Mesenchymal stem cell (in vitro differentiated cells and primary cell): ENCODE data around the gene NIPA2.

ENCODE experiments used
- DNase-seq: peaks from one replicate; pipeline ENCODE4 v3.0.0-alpha.2; 2013
- H2AFZ ChIP-seq: one replicate; pipeline ENCODE4 v1.6.1; 2013; ENCODE audit warnings: low read depth, mild to moderate bottlenecking, control low read depth, inconsistent platforms, low read length, moderate library complexity
- H2AK5ac ChIP-seq: 2 replicates; pipeline ENCODE4 v1.6.1; 2013; ENCODE audit warnings: low read length, moderate library complexity, mild to moderate bottlenecking, inconsistent platforms; ENCODE audit not compliant: severe bottlenecking
- H2BK120ac ChIP-seq: one replicate; pipeline ENCODE4 v1.6.1; 2013; ENCODE audit warnings: low read depth, mild to moderate bottlenecking, inconsistent platforms, low read length, moderate library complexity
- H2BK12ac ChIP-seq, 2 experiments: one replicate each; pipeline ENCODE4 v1.6.1; 2013; ENCODE audit warnings: inconsistent platforms in 2 of 2, low read length in 2 of 2, mild to moderate bottlenecking in 2 of 2, moderate library complexity in 2 of 2, control low read depth in 1 of 2
- H2BK15ac ChIP-seq: one replicate; pipeline ENCODE4 v1.6.1; 2013; ENCODE audit warnings: mild to moderate bottlenecking, low read depth, inconsistent platforms; ENCODE audit not compliant: poor library complexity, severe bottlenecking
- H2BK5ac ChIP-seq: 2 replicates; pipeline ENCODE4 v1.6.1; 2013; ENCODE audit warnings: low read depth, mild to moderate bottlenecking, low read length, control low read depth, inconsistent platforms; ENCODE audit not compliant: poor library complexity, severe bottlenecking
- H3K14ac ChIP-seq, 2 experiments: one replicate each; pipeline ENCODE4 v1.6.1; 2013; ENCODE audit warnings: inconsistent platforms in 2 of 2, low read length in 2 of 2, control low read depth in 1 of 2, mild to moderate bottlenecking in 1 of 2, moderate library complexity in 1 of 2
- H3K18ac ChIP-seq, 2 experiments: one replicate each; pipeline ENCODE4 v1.6.1; 2013; ENCODE audit warnings: inconsistent platforms in 2 of 2, low read length in 2 of 2, control low read depth in 1 of 2, low read depth in 1 of 2, mild to moderate bottlenecking in 1 of 2
- H3K23ac ChIP-seq, 2 experiments: one replicate each; pipeline ENCODE4 v1.6.1; 2013; ENCODE audit warnings: inconsistent platforms in 2 of 2, low read length in 2 of 2, mild to moderate bottlenecking in 2 of 2, moderate library complexity in 2 of 2, control low read depth in 1 of 2
- H3K27ac ChIP-seq: 2 replicates; pipeline ENCODE4 v1.5.1; 2013; ENCODE audit warnings: mild to moderate bottlenecking, moderate library complexity, low read length, control low read depth, inconsistent platforms; ENCODE audit not compliant: poor library complexity, severe bottlenecking
- H3K27me3 ChIP-seq, 2 experiments: 2 replicates each; pipeline versions ENCODE4 v1.6.1 to v1.7.0; 2013; ENCODE audit warnings: low read length in 2 of 2, mild to moderate bottlenecking in 2 of 2, moderate library complexity in 2 of 2, control low read depth in 1 of 2, inconsistent platforms in 1 of 2; ENCODE audit not compliant: control insufficient read depth in 1 of 2, insufficient read depth in 1 of 2
- H3K36me3 ChIP-seq, 2 experiments: 2 replicates each; pipeline versions ENCODE4 v1.6.1 to v1.7.0; 2013; ENCODE audit warnings: low read length in 2 of 2, control low read depth in 1 of 2, inconsistent platforms in 1 of 2, low read depth in 1 of 2, mild to moderate bottlenecking in 1 of 2; ENCODE audit not compliant: insufficient read depth in 2 of 2, control insufficient read depth in 1 of 2
- H3K4ac ChIP-seq, 2 experiments: one replicate each; pipeline ENCODE4 v1.6.1; 2013; ENCODE audit warnings: inconsistent platforms in 2 of 2, low read length in 2 of 2, mild to moderate bottlenecking in 2 of 2, moderate library complexity in 2 of 2, control low read depth in 1 of 2, low read depth in 1 of 2
- H3K4me1 ChIP-seq: 2 replicates; pipeline ENCODE4 v1.6.1; 2013; ENCODE audit warnings: low read depth, low read length, control low read depth; ENCODE audit not compliant: control insufficient read depth, insufficient read depth
- H3K4me2 ChIP-seq: 2 replicates; pipeline ENCODE4 v1.6.1; 2013; ENCODE audit warnings: low read length, mild to moderate bottlenecking, inconsistent platforms; ENCODE audit not compliant: poor library complexity, severe bottlenecking
- H3K4me3 ChIP-seq, 2 experiments: 2 replicates each; pipeline versions ENCODE4 v1.5.1 to v1.7.0; 2013; ENCODE audit warnings: low read length in 2 of 2, mild to moderate bottlenecking in 2 of 2, control low read depth in 1 of 2, low read depth in 1 of 2; ENCODE audit not compliant: insufficient read depth in 1 of 2
- H3K79me1 ChIP-seq: replicated peaks from 2 replicates; pipeline ENCODE4 v1.6.1; 2013; ENCODE audit warnings: mild to moderate bottlenecking, control low read depth, low read length, inconsistent platforms; ENCODE audit not compliant: poor library complexity, severe bottlenecking
- H3K9ac ChIP-seq: 2 replicates; pipeline ENCODE4 v1.7.0; 2013; ENCODE audit warnings: mild to moderate bottlenecking, low read length, moderate library complexity
- H3K9me3 ChIP-seq: 2 replicates; pipeline ENCODE4 v1.7.0; 2013; ENCODE audit warnings: mild to moderate bottlenecking, low read length; ENCODE audit not compliant: control insufficient read depth
- H4K8ac ChIP-seq: one replicate; pipeline ENCODE4 v1.6.1; 2013; ENCODE audit warnings: inconsistent platforms, mild to moderate bottlenecking, low read length, moderate library complexity
- H4K91ac ChIP-seq: one replicate; pipeline ENCODE4 v1.6.1; 2013; ENCODE audit warnings: mild to moderate bottlenecking, low read length, inconsistent platforms
- WGBS: methylation state at CpG from one replicate; pipeline ENCODE4 v1.1.7; 2013; ENCODE audit warnings: mixed read lengths; 5-methylcytosine and 5-hydroxymethylcytosine counted together

Gene NIPA2

DNA sequence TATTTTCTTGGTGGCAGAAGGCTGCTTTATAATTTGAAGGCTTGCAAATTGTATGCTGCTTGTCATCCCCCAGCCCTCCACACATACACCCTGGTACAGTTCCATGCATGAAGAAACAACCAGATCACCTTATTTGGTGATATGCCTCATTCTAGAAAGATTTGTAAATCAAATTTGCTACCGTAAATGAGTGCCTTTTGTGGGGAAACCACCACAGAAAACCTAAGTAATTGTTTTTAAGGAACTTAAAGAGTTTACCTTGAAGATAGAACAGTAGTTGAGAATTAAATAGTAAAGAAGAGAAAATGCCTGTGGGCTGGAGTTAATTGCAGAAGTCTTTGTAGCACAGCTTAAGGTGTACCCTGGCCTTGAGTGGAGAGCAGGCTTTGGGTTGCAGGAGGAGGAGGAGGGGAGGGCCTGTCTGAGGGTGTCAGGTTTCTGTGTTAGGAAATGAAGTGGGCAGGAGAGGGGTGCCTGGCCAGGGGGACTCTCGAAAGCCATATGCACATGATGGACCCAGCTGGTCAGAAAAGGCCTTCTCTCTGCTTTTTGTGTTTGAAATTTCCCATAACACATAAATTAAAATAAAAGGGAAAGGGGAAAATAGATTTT is 6.9 kb downstream of the NIPA2 start:
- Histone ChIP-seq H3K4ac (no peak overlapping the region), H3K27ac (peak overlapping the region; percentile 45), H3K4me2 (no peak overlapping the region), H3K4me3 (no peak overlapping the region), H3K23ac (no peak overlapping the region), H3K14ac (no peak overlapping the region), H3K18ac (no peak overlapping the region), H3K9ac (peak overlapping the region; percentile 19), H2BK5ac (no peak overlapping the region), H4K91ac (no peak overlapping the region), H2AK5ac (no peak overlapping the region), H3K36me3 (peaks cover 18 to 57% of the 10 kb centered on the region in 2 experiments), H4K8ac (no peak overlapping the region), H3K79me1 (peaks cover 2% of the 10 kb centered on the region), H3K9me3 (no peaks in the 10 kb centered on the region), H2BK15ac (no peak overlapping the region), H2BK120ac (no peak overlapping the region), H2BK12ac (no peak overlapping the region), H3K27me3 (no peaks in the 10 kb centered on the region), H2AFZ (no peak overlapping the region), H3K4me1 (peaks cover 11% of the 10 kb centered on the region)
- WGBS, result 78% methylated on average over 1 of the region's 2 CpGs
- DNase-seq, result no peak

DNA sequence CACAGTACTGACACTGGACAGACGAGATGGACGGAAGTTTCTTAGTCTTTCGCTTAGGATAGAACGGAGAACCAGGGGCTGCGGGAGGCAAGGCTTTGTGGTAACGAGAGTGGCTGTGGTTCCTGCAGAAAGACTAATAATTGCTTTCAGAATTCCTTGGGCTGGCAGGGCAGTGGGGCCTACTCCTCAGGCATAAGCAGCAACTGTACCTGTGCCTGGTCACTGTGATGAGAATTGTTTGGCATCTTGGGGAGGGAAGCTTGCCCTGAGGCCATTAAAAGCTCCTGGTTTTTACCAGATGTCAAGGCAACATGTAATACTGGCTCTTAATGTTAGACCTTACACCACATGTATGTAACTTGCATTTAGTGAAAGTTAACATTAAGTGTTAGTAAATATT is 7.6 kb downstream of the NIPA2 start:
- Histone ChIP-seq H3K14ac (no peak overlapping the region), H2AK5ac (no peak overlapping the region), H2BK15ac (no peak overlapping the region), H2BK120ac (no peak overlapping the region), H4K91ac (no peak overlapping the region), H3K4ac (no peak overlapping the region), H4K8ac (no peak overlapping the region), H3K9me3 (no peaks in the 10 kb centered on the region), H3K18ac (no peak overlapping the region), H3K27ac (no peak overlapping the region), H3K36me3 (peaks cover 18 to 60% of the 10 kb centered on the region in 2 experiments), H3K4me1 (peaks cover 11% of the 10 kb centered on the region), H3K23ac (no peak overlapping the region), H2BK12ac (no peak overlapping the region), H3K27me3 (no peaks in the 10 kb centered on the region), H2BK5ac (no peak overlapping the region), H2AFZ (no peak overlapping the region), H3K79me1 (peaks cover 2% of the 10 kb centered on the region), H3K4me2 (no peak overlapping the region), H3K4me3 (no peak overlapping the region), H3K9ac (no peak overlapping the region)
- DNase-seq, result no peak
- 95% methylated on average over 6 of the region's 6 CpGs for WGBS

DNA sequence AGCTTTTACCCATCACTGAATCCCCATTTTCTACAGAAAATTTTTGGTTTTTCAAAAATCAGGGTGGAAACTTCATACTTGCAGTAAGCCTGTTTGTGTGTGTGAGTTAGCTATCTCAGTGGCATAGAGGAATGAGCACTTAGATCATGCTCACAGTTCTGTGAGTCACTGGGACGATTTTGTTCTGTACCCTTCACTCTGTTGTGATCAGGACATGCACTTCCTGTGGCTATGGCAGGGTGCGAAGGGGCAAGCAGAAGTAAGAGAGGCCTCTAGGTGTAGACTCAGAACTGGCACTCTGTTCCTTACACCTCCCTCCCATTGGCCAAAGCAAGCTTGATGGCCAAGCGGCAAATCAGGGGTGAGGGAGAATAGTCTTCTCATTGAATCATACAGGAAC is 11.6 kb downstream of the NIPA2 start:
- H3K4me2 ChIP-seq, result no peak overlapping the region
- no peak overlapping the region for H2BK5ac ChIP-seq
- H3K18ac ChIP-seq, result no peak overlapping the region
- WGBS, result 80% methylated on average over 3 of the region's 3 CpGs
- DNase-seq, result peak; percentile 35
- no peak overlapping the region for H2BK12ac ChIP-seq
- H3K27me3 ChIP-seq, result no peaks in the 10 kb centered on the region
- no peak overlapping the region for H3K27ac ChIP-seq
- peaks cover 26 to 65% of the 10 kb centered on the region in 2 experiments for H3K36me3 ChIP-seq
- H3K4me3 ChIP-seq, result no peak overlapping the region
- H3K9me3 ChIP-seq, result no peaks in the 10 kb centered on the region
- no peak overlapping the region for H4K8ac ChIP-seq
- H2BK15ac ChIP-seq, result no peak overlapping the region
- no peak overlapping the region for H3K14ac ChIP-seq
- no peak overlapping the region for H3K23ac ChIP-seq
- H2BK120ac ChIP-seq, result no peak overlapping the region
- no peak overlapping the region for H4K91ac ChIP-seq
- H3K4ac ChIP-seq, result no peak overlapping the region
- H3K9ac ChIP-seq, result peak overlapping the region; percentile 16
- H2AK5ac ChIP-seq, result no peak overlapping the region
- H3K4me1 ChIP-seq, result peaks cover 8% of the 10 kb centered on the region
- H3K79me1 ChIP-seq, result peaks cover 9% of the 10 kb centered on the region
- no peak overlapping the region for H2AFZ ChIP-seq

DNA sequence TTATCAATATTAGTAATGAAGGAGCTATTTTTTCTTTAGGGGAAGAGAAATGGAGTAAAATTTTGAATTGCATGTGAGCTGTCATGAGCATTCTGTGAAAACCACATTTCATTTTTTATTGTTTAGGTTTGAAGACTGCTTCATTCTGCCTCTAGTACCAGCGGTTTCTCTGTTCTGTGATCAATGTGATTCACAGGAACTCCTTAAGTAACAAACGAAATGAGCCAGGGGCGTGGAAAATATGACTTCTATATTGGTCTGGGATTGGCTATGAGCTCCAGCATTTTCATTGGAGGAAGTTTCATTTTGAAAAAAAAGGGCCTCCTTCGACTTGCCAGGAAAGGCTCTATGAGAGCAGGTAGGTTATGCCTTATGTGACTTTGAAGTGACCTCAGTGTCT is 13.0 kb downstream of the NIPA2 start:
- Histone ChIP-seq H3K4me2 (no peak overlapping the region), H2BK120ac (no peak overlapping the region), H3K18ac (no peak overlapping the region), H3K27me3 (no peaks in the 10 kb centered on the region), H3K4me1 (peaks cover 4% of the 10 kb centered on the region), H3K27ac (no peak overlapping the region), H3K79me1 (peaks cover 9% of the 10 kb centered on the region), H3K4ac (no peak overlapping the region), H2BK12ac (no peak overlapping the region), H4K91ac (no peak overlapping the region), H3K9me3 (no peaks in the 10 kb centered on the region), H3K9ac (no peak overlapping the region), H3K23ac (no peak overlapping the region), H3K4me3 (no peak overlapping the region), H3K36me3 (peaks cover 27 to 65% of the 10 kb centered on the region in 2 experiments), H2AFZ (no peak overlapping the region), H2BK5ac (no peak overlapping the region), H2BK15ac (no peak overlapping the region), H3K14ac (no peak overlapping the region), H4K8ac (no peak overlapping the region), H2AK5ac (no peak overlapping the region)
- 84% methylated on average over 4 of the region's 4 CpGs for WGBS
- no peak for DNase-seq
